HG03521 (cell line): ENCODE results near the gene CASP8.

Source experiments
- ATAC-seq: cut with Tn5 transposase; IDR thresholded peaks from one replicate; pipeline ENCODE4 v1.9.1; 2021; ENCODE audit warnings: mild to moderate bottlenecking, moderate library complexity; ENCODE audit not compliant: unreplicated experiment

The CASP8 gene

GRCh38 chr2:201320701-201321100 lies 60.4 kb downstream of the CASP8 start:
- ATAC-seq: no peak

- ATAC-seq: no peak
Observed at GRCh38 chr2:201322772-201323171, 62.4 kb downstream of the CASP8 start.

DNA sequence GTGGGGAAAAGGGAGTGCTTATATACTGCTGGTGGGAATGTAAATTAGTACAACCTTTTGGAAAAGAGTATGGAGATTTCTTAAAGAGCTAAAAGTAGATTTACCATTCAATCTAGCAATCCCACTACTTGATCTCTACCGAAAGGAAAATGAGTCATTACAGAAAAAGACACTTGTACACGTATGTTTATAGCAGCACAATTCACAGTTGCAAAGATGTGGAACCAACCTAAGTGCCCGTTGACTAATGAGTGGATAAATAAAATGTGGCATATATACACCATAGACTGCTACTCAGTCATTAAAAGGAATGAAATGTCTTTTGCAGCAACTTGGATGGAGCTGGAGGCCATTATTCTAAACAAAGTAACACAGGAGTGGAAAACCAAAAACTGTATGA lies 67.3 kb downstream of the CASP8 start:
- no peak for ATAC-seq

GRCh38 chr2:201329409-201329808 lies 69.1 kb downstream of the CASP8 start:
- ATAC-seq: no peak
